GM18499 (cell line): ENCODE results near the gene CHMP5.

Source experiments
- ATAC-seq: cut with Tn5 transposase; IDR thresholded peaks from one replicate; pipeline ENCODE4 v1.9.1; 2021; ENCODE audit warnings: moderate number of reproducible peaks; ENCODE audit not compliant: insufficient read depth, unreplicated experiment

The CHMP5 gene

DNA sequence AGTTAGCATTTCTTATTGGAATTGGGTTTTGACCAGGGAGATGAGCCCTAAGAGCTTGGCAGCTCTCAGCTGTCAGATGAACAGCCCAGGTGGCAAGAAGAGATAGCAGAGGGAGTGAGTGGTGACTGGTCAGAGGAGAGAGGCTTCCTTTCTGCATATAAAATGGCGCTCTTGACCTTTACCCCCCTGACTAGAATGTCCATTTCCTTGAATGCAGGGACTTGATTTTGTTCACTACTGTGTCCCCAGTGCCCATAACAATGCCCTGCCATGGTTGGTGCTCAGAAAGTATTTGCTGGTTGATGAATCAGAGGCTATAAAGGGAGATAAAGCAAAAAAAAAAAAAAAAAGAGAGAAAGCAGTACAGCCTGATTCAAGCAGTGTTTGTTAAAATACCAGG lies 7.2 kb downstream of the CHMP5 start:
- no peak for ATAC-seq

GRCh38 chr9:33273266-33273971 lies 8.6 kb downstream of the CHMP5 start:
- ATAC-seq: no peak

GRCh38 chr9:33273972-33274328 lies 9.1 kb downstream of the CHMP5 start:
- ATAC-seq: no peak

- ATAC-seq: no peak
Measured at GRCh38 chr9:33277484-33277883, 12.6 kb downstream of the CHMP5 start.

GRCh38 chr9:33285502-33285901 lies 20.7 kb downstream of the CHMP5 start:
- no peak for ATAC-seq

DNA sequence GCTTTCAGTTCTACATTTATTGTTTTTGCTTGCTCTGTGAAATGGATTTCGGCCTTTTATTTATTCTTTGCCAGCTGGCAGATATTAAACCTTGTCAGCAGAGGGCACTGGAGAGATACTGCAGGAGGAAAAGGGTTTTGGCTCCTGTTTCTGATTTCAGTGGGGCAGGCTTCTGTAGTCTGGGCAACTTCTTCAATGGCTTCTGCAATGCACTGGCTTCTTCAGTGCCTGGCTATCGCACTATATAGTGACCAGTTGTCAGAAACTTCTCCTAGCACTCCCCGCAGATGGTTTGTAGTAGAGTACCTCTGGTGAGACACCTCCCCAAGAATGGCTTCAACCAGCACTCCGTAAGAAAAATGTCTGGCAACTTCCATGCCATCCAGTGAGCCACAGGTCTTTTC lies 22.2 kb downstream of the CHMP5 start:
- no peak for ATAC-seq

- no peak for ATAC-seq
Measured at GRCh38 chr9:33288235-33288634, 23.4 kb downstream of the CHMP5 start.

DNA sequence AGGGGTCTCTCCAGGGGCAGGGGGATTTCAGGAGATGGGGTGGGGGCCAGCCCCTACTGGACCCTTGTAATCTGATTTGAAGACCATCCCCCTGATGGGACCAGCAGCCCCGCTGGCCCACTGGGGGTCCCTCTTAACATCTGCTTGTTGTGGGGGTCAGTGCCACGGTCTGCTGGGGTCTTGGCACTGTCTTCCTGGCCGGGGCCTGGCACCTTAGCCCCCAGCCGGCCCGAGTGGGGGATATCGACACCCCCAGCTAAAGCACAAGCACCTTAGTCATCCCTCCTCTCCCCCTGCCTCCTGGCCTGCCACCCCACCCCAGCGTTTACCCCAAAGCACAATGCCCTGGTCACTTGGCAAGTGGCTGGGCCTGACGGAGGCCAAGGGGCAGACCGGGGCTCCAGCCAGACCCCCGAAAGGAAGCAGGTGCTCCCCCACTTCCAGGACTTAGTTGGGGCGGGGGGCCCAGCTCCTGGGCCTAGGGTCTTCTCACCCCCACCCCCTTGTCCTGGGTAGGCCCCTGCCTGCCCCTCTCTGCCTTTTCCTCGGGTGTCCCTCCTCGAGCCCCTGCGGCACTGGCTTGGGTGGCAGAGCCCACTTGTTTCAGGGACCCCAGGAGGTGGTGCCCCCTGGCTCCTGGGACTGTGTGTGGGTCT lies 24.1 kb downstream of the CHMP5 start:
- ATAC-seq: no peak

DNA sequence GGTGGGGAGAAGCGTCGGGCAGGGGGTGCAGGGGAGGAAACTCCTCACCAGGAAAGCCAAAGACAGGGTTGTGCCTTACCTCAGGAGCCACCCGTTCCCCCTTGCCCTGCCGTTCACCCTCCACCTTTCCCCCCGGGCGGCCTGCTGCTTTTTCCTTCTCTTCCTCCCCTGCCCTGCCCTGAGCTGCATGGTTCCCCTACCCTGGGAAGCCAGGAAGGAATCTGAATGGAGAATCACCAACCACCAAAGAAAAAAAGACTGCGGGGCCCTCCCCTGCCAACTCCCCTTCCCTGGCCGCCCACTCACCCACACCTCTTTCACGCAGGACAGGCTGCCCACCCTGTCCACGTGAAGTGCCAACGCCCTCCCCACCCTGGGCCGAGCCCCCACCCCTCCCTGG lies 24.6 kb downstream of the CHMP5 start:
- no peak for ATAC-seq

DNA sequence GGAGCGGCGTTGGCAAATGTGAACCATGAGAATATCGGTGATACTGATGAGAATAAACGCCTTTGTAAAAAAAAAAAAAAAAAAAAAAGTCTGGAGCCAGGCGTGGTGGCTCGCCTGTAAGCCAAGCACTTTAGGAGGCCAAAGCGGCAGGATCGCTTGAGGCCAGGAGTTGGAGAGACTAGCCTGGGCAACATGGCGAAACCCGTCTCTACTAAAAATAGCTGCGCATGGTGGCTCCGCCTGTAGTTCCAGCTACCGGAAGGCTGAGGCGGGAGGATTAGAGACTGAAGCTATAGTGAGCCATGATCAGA lies 25.0 kb downstream of the CHMP5 start:
- no peak for ATAC-seq

GRCh38 chr9:33290247-33291030 lies 25.6 kb downstream of the CHMP5 start, which contains the start of gene NFX1:
NFX1 (plus strand) TSS chr9:33290516; CDS start chr9:33290573, 57 bp downstream.
- peak; percentile 73 for ATAC-seq

GRCh38 chr9:33291031-33291397 lies 26.2 kb downstream of the CHMP5 start:
- no peak for ATAC-seq

DNA sequence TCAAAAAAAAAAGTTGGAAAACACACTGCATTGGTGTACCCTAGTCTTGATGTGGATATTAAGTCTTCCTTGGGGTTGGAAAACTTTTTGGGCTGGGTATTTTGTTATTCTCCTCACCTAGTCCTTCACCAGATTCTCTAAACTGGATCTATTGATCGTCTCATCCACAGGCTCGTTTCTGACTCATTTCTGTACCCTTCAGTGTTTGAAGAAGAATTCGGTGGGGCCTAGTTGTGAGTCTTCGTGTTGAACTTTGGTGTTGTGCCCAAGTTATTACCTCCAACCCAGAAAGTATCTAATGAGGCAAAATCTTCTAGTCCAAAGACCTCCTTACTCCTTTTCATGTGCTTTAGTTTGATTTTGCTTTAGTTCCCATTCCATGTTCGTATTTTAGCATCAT lies 27.1 kb downstream of the CHMP5 start:
- ATAC-seq: no peak

DNA sequence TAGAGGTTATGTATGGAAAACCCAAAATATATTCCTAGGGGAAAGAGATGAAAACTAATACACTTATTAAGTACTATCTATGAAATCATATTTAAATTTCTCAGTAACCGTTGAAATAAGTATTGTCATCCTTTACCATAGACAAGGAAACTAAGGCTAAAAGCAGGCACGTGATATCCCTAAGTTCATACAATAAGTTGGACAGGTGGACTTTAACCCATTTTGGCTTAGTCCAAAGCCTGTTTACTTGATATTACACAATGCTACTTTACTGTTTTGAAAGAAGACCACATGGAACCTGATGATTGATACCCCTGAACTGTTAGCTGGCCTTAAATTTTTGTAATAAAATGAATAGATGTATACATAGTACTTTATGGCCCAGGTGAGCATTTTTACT lies 28.9 kb downstream of the CHMP5 start:
- ATAC-seq: no peak

- ATAC-seq: no peak
Measured at GRCh38 chr9:33294670-33295432, 30.0 kb downstream of the CHMP5 start.

- ATAC-seq: peak; percentile 32
Measured at GRCh38 chr9:33295571-33295970, 30.7 kb downstream of the CHMP5 start.

DNA sequence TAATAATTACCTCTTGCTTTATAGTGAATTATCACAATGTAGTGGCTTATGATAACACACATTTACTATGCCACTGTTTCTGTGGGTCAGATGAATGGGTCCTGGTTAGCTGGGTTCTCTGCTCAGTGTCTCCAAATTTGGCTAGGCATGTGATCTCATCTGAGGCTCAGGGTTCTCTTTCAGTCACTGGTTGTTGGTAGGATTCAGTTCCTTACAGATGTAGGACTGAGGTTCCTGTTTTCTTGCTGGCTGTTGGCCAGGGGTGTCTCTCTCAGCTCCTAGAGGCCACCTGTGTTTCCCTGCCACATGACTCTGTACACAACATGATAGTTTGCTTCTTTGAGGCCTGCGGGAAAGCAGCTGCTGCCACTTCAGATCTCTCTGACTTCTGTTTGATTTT lies 32.6 kb downstream of the CHMP5 start:
- ATAC-seq: peak; percentile 84

GRCh38 chr9:33300546-33300945 lies 35.7 kb downstream of the CHMP5 start:
- no peak for ATAC-seq

DNA sequence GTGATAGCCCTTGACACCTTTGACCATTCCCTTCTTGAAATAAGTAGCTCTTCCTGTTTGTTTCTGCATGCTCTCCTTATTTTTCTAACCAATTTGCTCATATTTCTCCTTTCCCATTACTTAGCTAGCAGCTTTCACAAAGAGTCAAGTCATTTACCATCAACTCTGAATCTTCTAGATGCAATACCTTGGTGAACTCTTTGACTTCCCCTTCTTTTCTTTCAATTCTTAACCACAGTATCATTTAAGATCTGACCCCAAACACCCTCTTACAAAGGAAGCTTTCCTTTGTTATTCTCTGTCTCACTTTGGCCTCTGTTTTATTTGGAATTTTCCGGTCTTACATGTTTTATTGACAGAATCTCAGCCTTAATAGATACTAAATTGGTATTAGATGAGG lies 39.5 kb downstream of the CHMP5 start:
- ATAC-seq: no peak

DNA sequence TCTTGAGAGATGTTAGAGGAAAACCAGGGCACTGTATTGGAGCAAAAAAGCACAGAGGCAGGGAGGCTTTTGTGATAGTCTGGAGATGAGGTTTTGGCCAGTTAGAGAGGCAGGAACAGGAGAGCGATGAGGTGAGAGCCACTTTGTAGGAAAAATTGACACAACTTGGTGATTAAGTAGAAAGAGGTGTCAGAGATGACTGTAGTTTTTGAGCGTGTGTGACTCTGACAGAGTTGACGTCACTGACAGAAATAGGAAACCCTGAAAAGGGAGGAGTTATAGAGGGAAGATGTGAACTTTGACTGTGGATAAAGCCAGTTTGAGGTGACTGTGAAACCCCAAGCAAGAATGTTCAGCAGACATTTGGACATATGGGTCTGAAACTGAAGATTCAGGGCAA lies 41.2 kb downstream of the CHMP5 start:
- no peak for ATAC-seq

DNA sequence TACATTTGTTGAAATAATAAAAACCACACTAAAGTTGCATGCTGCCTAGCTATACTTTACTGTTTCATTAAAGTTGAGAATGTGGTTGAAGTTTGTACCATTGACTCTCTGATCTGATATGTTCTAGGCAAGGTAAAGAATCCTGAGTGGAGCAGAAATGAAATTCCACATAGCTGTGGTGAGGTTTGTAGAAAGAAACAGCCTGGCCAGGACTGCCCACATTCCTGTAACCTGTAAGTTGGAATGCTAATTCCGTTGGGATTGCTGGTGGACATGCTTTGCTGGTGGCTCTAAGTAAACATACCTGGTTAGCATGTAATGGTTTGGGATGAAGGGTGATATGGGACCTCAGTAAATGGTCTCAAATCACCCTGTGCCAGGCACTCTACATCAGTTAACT lies 42.2 kb downstream of the CHMP5 start:
- no peak for ATAC-seq
